Nephron progenitor cell (in vitro differentiated cells): ENCODE data around the gene CTNNA3.

Source experiments
- DNase-seq: peaks from one replicate; pipeline ENCODE4 v3.0.0; 2021
- H3K27ac Mint-ChIP-seq: 2 replicates; pipeline ENCODE4 v1.8.0; 2021; ENCODE audit warnings: mild to moderate bottlenecking, moderate library complexity, mixed read lengths
- H3K27me3 Mint-ChIP-seq: 2 replicates; pipeline ENCODE4 v1.8.0; 2021; ENCODE audit warnings: mild to moderate bottlenecking, low read depth, mixed read lengths; ENCODE audit not compliant: poor library complexity
- H3K36me3 Mint-ChIP-seq: 2 replicates; pipeline ENCODE4 v1.8.0; 2021; ENCODE audit warnings: low read depth, mixed read lengths
- H3K4me1 Mint-ChIP-seq: 2 replicates; pipeline ENCODE4 v1.8.0; 2021; ENCODE audit warnings: mixed read lengths
- H3K4me3 Mint-ChIP-seq: 2 replicates; pipeline ENCODE4 v1.8.0; 2021; ENCODE audit warnings: mild to moderate bottlenecking, moderate library complexity, mixed read lengths
- H3K9me3 Mint-ChIP-seq: 2 replicates; pipeline ENCODE4 v1.8.0; 2021; ENCODE audit warnings: mild to moderate bottlenecking, moderate library complexity, mixed read lengths
- TF ChIP-seq, protein P1 (sequence below): fragments of 200-600 bp; sonication (generic); IDR thresholded peaks from 2 replicates; pipeline ENCODE4 v1.5.0; 2021; ENCODE audit warnings: antibody characterized with exemption

The CTNNA3 gene

DNA sequence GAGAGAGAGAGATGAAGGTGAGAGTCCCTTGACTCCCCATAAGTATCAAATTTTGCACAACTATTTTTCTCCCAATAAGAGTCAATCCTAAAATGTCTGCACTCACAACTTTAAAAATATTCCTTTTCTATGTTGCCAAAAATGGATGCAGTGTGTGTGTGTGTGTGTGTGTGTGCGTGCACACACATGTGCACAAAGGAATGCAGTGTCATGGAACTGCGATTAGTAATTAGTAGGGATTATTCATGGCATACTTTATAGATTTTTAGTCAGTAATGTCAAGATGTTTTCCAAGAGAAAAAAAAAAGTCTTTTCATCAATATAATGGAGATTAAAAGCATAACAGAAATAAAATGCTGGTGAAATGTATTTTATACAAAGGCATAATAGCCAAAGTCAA lies 949.3 kb downstream of the CTNNA3 start:
- TF ChIP-seq, protein P1, sequence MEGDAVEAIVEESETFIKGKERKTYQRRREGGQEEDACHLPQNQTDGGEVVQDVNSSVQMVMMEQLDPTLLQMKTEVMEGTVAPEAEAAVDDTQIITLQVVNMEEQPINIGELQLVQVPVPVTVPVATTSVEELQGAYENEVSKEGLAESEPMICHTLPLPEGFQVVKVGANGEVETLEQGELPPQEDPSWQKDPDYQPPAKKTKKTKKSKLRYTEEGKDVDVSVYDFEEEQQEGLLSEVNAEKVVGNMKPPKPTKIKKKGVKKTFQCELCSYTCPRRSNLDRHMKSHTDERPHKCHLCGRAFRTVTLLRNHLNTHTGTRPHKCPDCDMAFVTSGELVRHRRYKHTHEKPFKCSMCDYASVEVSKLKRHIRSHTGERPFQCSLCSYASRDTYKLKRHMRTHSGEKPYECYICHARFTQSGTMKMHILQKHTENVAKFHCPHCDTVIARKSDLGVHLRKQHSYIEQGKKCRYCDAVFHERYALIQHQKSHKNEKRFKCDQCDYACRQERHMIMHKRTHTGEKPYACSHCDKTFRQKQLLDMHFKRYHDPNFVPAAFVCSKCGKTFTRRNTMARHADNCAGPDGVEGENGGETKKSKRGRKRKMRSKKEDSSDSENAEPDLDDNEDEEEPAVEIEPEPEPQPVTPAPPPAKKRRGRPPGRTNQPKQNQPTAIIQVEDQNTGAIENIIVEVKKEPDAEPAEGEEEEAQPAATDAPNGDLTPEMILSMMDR: no peak
- Mint-ChIP-seq H3K9me3 (peaks cover 10% of the 10 kb centered on the region), H3K27me3 (peaks cover 6% of the 10 kb centered on the region), H3K4me1 (no peaks in the 10 kb centered on the region), H3K4me3 (no peak overlapping the region), H3K27ac (no peak overlapping the region), H3K36me3 (no peaks in the 10 kb centered on the region)
- DNase-seq: no peak

DNA sequence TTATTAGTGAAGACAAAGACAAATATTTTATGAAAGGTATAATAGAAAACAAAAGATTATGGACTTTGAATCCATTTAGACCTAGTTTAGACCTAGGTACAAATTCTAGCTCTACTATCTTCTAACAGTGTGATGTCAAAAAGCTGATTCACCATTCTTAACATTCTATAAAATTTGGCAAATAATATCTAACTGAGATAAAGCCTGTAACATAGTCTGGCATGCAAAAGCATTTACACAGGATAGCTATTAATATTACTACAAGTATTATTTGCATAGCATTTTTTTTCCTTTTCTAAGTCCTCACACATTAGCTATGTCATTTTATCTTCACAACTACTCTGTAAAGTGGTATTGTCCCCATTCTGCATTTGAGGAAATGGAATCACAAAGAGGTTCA lies 949.7 kb downstream of the CTNNA3 start:
- H3K36me3 Mint-ChIP-seq: no peaks in the 10 kb centered on the region
- TF ChIP-seq, protein P1: no peak
- no peak overlapping the region for H3K27ac Mint-ChIP-seq
- DNase-seq: no peak
- peaks cover 6% of the 10 kb centered on the region for H3K27me3 Mint-ChIP-seq
- H3K4me3 Mint-ChIP-seq: no peak overlapping the region
- no peaks in the 10 kb centered on the region for H3K4me1 Mint-ChIP-seq
- H3K9me3 Mint-ChIP-seq: peaks cover 13% of the 10 kb centered on the region

DNA sequence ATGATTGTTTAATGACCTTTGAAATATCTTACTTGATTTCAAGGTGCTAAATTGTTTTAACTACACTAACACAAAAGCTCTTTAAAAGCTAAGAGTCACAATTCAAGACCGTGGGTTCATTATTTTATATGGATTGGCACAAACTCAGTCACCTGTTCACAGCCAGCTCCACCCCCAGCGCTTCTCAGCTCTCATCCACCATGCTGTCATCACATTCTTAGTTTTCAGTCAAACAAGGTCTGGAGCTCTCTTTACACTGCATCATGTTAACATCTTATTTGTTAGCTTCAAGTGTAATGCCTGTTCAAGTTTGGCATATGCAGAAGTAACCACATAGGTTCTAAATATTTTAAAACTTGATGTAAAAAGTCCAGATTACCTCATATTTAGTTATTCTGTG lies 951.1 kb downstream of the CTNNA3 start:
- TF ChIP-seq, protein P1: no peak
- Mint-ChIP-seq H3K36me3 (no peaks in the 10 kb centered on the region), H3K27ac (no peak overlapping the region), H3K27me3 (peaks cover 5% of the 10 kb centered on the region), H3K9me3 (peaks cover 17% of the 10 kb centered on the region), H3K4me1 (no peaks in the 10 kb centered on the region), H3K4me3 (no peak overlapping the region)
- no peak for DNase-seq

DNA sequence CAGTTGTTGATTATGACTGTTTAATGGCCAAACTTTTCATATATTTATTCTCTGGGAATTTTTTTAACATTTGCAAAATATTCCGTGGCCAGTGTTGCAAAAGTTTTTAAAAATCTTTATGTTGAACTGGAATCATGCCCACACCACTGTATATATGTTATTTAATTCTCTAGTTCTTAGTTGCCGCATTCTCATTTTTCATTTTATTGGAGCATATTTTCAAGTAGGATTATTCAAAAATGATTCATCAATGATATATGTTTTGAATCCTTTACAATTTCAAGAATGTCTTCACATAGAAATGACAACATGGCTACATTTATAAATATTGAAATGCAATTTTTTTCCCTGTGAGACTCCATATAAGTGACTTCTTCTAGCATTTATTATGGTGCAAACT lies 958.8 kb downstream of the CTNNA3 start:
- H3K9me3 Mint-ChIP-seq: peaks cover 8% of the 10 kb centered on the region
- no peak for DNase-seq
- H3K36me3 Mint-ChIP-seq: no peaks in the 10 kb centered on the region
- no peak overlapping the region for H3K4me3 Mint-ChIP-seq
- no peaks in the 10 kb centered on the region for H3K27me3 Mint-ChIP-seq
- TF ChIP-seq, protein P1: no peak
- H3K4me1 Mint-ChIP-seq: no peaks in the 10 kb centered on the region
- no peak overlapping the region for H3K27ac Mint-ChIP-seq

DNA sequence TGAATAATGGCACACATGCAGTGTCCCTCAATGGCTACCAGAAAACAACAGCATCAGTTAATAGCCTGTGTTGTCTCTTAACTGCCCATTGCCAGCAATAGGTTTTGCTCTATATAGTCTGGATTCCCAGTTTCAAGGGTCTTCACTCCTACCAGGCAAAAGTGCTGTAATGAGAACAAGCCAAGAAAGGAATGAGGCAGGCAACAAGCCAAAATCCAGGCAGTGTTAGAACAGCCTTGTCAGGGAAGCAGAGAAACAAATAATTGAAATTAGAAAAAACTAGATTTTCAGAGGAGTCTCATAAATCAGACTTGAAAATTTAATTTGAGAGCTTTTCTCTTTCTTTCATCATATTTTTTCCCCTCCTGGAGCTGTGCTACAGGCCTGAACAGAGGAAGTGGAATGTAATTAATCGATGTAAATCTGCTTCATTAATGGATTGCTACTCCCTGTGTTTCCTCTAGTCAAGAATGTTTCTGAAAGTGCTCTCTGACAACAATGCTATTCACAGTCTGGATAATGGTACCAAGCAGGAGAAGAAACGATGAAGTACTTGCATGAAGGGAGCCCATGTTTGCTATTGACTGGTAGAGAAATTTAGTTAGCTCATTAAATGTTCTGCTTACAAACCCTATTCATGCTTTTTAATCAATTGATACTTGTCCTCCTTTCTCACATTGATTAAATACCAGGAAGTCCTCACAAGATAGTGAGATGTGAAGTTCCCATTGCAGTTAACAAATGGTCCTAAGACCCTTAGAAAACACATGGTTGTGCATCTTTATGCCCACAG lies 972.2 kb downstream of the CTNNA3 start:
- Mint-ChIP-seq H3K27me3 (peaks cover 3% of the 10 kb centered on the region), H3K27ac (peak overlapping the region; percentile 57), H3K9me3 (no peaks in the 10 kb centered on the region), H3K36me3 (no peaks in the 10 kb centered on the region), H3K4me1 (no peaks in the 10 kb centered on the region), H3K4me3 (no peak overlapping the region)
- no peak for DNase-seq
- TF ChIP-seq, protein P1: no peak

DNA sequence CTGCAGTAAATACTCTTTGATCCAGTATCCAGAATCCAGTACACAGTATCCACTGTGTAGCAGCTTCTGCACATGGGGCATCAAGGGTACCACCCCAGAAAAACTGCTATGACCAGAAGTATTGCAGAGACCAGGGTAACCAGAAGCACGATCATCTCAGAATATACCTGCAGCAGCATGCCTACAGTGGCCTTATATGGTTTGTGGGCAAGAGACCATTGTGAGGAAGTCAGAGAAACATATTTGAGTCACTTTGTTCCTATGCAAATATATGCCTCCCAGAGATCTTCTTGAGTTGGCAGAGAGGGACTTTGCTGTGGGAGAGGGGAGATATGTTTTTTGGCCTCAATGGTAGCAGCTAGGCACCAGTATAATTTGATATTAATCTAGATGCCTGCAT lies 976.5 kb downstream of the CTNNA3 start:
- H3K36me3 Mint-ChIP-seq: no peaks in the 10 kb centered on the region
- H3K27me3 Mint-ChIP-seq: peaks cover 3% of the 10 kb centered on the region
- no peaks in the 10 kb centered on the region for H3K9me3 Mint-ChIP-seq
- peaks cover 4% of the 10 kb centered on the region for H3K4me1 Mint-ChIP-seq
- TF ChIP-seq, protein P1: no peak
- no peak overlapping the region for H3K4me3 Mint-ChIP-seq
- DNase-seq: no peak
- H3K27ac Mint-ChIP-seq: no peak overlapping the region
